ENCODE data around the gene MATCAP1.
A peak's percentile ranks its signal among the peaks of the same experiment; 100 is the strongest.

The MATCAP1 gene

DNA sequence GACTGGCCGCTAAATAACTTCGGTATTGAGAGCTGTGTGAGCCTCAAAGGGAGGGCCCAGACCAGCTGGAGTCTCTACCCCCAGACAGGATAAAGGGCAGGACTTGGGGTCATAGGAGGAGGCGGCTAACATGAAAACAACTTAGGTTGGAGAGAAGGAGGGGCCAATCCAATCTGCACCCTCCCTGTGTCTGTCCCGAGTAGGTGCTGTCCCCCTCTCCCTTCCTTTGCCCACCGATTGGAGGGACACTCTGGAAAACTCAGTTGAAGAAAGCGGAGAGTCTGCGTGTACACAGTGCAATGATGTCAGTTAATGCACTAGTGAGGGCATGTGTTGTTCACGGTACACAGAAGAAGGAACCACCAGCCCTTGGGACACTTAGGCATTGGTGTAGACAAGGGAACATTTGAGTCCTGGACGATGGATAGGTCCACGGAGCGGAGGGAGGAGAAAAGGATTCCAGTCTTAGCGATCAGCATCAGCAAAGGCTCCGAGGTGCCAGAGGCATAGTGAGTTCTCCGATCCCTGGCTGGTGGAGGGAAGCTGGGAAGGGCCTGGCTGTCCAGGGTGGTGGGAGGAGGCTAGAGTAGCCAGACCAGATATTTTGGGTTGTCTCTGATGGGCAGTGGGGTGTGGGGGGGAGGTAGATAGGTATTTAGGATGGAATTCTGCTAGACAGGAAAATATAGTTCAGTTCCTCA lies 12.7 kb downstream of the MATCAP1 start:
- no peak for DNase-seq

DNA sequence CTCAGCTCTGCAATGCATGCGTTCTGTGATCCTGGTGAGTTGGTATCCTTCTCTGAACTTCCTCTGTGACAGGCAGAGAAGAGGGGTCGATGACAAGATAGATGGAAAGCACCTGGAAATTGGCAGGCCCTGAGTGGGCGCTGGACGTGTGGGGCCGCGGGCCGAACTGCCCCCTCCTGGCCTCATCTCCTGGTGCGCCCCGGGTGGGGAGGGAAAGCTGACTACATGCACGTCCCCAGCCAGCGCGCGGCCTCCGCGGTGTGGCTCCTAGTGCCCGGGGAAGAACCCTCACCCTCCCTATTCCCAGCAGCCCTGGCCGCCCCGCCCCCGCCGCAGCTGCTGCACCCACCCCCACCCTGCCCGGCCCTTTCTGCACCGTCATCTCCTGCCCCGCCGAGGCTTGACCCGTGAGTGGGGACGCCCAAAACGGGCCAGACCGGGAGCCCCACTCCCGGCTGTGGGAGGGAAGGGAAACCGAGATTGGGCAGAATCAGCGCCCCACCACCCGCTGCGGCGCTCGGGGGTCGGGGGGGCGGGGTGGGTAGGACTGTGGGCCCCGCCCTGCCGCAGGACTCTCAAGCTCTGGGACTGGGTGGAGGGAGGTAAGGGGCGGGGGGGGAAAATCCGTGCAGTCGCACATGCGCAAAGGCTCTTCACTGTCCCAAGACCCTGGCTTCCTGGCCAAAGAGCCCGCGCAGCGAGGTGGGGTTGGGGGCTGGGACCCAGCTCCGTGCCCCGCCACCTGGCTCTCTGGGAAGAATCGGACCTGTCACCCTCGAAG lies 13.4 kb downstream of the MATCAP1 start, which contains the start of gene NOL3:
TSS of gene NOL3 (plus strand) at position 371 of the 781 bp plus-strand sequence.
- no peak for DNase-seq

DNA sequence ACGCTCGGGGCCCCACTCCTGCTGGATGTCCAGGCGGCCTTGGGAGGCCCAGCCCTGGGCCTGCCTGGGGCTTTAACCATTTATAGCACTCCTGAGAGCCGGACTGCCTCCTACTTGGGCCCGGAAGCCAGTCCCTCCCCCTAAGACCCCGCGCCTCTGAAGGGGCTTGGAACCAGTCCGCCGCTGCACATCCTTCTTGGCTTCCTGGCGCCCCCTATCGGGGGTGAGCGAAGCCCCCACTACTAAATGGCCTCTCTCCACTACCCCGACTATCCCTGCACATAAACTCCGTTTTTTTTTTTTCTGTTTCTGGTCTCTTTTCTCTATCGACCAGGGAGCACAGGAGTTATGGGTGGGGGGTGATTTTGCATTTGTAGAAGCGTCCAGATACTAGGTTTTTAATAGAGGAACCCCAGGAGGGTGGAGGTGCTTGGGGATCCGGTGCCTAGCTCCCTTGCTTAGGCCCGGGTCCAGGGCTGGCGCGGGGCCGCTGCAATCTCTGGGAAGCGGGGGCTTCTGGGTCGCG lies 14.1 kb downstream of the MATCAP1 start:
- no peak for DNase-seq

DNA sequence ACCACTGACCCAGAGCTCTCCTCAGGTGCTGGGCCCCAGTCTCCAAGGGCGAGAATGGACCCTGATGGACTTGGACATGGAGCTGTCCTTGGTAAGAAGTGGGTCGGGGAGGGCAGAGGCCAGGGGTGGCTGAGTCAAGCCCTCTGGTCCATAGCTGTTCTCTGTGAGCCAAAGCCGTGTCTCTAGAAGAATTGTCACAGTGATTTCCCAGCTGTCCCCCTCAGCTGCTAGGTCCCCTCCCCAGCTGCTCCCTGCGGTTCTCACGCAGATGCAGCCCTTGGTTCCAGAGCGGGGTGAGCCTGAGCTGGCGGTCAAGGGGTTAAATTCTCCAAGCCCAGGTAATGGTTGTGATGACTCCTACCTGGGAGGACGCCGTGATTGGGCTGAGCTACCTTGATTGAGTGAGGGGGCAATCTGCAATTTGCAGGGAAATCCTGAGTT lies 14.7 kb downstream of the MATCAP1 start:
- DNase-seq: no peak

DNA sequence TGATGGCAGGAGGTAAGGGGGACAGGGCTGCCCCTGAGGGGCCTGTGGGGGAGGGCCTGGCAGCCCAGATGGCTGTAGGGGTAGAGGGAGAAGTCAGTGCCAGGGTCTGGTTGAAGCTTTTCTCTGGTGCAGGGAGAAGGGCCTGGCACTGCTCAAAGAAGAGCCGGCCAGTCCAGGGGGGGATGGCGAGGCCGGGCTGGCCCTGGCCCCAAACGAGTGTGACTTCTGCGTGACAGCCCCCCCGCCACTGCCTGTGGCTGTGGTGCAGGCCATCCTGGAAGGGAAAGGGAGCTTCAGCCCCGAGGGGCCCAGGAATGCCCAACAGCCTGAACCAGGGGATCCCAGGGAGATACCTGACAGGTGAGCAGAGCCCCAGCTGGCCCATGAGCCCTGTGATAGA lies 16.2 kb downstream of the MATCAP1 start:
- DNase-seq: no peak

DNA sequence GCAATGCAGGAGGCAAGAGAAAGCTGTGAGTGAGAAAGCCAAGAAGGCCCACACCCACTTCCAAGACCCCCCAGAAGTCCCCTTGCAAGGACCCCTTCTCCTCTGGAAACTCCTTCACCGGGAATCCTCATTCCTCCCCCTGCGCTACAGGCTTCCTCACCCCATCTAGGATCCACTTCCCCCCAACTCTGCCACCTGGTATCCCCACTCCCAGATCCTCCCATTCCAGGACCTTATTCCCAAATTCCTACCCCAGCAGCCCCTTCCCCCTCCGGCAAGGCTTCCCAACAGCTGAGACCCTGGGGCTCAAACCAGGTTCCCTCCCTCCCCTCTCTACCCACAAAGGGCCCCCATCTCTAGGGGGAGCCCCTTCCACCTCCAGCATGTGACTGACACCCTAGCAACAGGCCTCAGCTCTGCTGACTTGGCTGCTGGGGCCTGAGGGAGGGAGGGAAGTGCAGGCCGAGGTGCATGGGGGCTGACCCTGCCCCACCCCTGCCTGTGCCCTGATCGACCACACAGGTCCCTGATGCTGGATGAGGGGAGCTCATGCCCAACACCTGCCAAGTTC lies 17.1 kb downstream of the MATCAP1 start:
- no peak for DNase-seq

DNA sequence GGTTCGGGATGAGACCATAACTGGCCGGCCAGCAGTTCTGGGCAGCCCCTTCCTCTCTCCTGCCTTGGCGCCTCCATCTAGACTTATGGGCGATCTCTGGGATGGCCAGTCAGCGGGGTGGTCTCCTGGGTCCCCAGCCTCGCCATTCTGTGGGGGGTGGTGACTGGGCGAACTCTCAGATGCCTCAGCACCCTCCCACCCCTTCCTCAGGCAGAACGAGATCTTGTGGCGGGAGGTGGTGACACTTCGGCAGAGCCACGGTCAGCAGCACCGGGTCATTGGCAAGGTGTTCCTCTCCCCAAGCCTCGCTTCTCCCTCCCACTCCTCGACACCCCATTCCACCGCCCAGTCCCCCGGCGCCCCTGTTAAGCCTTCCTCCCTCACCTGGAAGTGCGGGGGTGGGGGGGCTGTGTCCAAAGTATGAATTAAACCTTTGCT lies 17.6 kb downstream of the MATCAP1 start:
- no peak for DNase-seq

DNA sequence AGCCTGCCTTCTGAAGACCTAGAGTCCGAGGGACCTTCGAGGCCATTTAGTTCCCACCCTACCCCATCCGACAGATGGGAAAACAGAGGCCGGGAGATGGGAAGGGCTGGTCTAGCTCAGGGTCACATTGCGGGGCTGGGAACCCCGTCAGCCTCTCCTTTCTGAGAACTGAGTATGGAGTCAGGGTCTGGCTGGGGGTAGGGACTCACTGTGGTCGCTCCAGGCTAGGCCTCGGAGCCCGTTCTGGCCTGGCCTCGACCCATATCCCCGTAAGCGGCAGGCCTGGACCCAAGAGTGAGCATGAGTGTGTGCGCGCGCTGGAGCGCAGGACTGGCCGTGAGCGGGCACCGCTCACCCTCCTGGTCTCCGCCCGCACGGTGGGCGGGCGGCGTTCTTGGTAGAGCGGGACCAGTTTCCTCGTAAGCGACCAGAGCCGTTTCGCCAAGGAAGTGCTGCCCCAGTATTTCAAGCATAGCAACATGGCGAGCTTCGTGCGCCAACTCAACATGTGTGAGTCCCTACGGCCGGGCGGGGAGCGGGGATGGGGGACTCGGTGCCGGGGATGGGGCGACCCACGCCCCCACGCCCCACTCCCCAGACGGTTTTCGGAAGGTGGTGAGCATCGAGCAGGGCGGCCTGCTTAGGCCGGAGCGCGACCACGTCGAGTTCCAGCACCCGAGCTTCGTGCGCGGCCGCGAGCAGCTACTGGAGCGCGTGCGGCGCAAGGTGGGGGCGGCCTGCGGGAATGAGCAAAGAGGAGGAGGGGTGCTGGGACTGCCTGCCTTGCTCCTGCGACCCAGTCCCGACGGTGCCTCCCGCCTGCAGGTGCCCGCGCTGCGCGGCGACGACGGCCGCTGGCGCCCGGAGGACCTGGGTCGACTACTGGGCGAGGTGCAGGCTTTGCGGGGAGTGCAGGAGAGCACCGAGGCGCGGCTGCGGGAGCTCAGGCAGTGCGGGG lies 18.4 kb downstream of the MATCAP1 start:
- DNase-seq: no peak

DNA sequence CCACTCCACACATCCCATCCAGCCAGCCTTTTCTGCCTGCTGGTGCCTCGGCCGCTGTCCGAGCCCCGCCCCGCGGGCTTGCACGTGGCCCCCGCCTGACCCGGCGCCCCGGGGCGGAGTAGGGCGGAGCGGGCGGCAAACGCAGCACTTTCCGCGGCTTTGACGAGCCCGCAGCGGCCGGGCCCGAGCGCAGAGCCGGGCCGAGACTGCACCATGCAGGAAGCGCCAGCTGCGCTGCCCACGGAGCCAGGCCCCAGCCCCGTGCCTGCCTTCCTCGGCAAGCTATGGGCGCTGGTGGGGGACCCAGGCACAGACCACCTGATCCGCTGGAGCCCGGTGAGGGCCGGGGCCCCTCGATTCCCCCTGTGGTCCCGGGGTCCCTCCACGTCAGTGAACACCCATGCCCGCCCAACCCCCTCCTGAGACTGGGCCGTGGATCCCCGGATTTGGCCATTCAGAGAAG lies 19.1 kb downstream of the MATCAP1 start, which contains the start of gene HSF4:
TSS of gene HSF4 (plus strand) at position 147 of the 463 bp plus-strand sequence. CDS start at position 214, 67 bp downstream.
- DNase-seq: no peak

DNA sequence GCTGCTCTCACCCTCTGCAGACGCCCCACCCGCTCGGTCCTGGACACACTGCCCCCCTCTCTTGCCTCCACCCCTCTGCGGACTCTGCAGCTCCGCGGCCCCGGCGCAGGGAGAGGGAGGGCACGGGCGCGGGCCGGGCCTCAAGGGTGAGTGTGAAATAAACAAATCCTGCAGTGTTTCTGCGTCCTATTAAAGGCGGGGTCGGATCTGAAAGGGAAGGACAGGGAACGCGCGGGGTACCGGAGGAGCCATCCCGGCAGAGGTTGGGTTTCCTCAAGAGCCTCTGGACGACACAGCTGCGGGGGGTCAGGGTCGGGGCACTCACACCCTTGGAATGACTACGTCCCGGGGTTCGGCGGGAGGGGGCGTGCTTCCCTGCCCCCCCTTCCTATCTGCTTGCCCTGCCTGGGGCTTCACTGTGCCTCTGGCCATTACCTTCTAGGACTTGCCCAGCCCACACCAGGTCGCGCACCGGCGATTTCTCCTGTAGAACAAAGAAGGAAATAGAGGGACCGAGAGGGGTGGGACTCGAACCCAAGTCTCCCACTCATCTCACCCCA lies 19.7 kb downstream of the MATCAP1 start:
- peak; percentile 59 for DNase-seq

DNA sequence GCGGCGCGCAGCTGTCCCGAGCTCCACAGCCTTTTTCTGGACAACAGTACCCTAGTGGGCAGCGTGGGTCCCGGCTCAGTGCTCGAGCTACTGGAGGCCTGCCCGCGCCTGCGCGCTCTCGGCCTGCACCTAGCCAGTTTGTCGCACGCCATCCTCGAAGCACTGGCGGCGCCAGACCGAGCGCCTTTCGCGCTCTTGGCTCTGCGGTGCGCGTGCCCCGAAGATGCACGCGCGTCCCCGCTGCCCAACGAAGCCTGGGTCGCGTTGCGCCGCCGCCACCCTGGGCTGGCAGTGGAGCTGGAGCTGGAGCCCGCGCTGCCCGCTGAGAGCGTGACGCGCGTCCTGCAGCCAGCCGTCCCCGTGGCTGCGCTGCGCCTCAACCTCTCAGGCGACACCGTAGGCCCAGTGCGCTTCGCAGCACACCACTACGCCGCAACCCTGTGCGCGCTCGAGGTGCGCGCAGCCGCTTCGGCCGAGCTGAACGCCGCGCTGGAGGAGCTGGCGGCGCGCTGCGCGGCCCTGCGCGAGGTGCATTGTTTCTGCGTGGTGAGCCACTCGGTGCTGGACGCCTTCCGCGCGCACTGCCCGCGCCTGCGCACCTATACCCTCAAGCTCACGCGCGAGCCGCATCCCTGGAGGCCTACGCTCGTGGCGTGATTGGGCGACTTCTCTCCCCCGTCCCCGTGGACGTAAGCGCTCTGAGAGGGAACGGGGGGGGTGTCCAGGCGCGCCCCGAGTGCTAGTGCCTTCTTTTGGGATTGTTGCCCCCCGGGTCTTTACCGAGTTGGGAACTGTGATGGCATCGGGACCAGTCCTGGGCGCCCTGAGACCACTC lies 20.4 kb downstream of the MATCAP1 start:
- DNase-seq: peak; percentile 86

DNA sequence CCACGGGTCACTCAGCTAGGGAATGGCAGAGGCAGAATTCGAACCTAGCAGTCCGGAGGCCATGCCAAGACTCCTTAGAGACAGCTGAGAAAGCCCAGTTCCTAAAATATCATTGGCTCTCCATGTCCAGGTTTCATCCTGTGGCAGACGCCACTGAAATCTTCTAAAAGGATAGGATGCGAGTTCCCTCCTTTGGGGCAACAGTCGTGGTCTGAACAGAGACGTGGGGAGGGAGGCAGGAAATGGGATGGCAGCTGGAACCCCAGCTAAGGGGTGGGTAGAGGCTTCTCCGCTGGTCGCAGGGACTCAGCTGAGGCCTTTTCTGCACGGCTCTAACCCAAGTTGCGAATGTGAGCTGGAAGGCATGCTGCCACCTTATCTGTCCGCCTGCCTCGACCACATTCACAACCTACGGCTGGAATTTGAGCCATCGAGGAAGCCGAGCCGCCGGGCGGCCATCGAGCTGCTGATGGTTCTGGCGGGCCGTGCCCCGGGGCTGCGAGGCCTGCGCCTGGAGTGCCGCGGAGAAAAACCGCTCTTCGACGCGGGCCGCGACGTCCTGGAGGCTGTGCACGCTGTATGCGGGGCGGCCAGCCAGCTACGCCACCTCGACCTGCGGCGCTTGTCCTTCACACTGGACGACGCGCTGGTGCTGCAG lies 21.1 kb downstream of the MATCAP1 start:
- DNase-seq: no peak

DNA sequence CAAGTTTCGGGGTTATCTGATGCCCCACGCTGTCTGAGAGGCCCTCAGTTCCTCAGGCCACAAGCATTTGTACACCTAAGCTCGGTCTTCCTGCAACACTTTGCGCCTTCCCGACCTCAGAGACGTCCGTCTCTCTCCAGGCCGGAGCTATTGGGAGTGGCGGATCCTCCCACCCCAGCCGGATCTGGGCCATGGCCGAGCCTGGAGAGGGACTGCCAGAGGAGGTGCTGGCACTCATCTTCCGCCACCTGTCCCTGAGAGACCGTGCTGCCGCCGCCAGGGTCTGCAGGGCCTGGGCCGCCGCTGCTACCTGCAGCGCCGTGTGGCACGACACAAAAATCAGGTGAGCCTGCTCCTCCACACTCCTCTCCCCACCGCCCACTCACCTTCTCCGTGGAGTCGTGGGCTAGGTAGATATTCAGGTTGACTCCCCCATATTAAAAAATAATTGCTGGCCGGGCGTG lies 22.1 kb downstream of the MATCAP1 start:
- DNase-seq: no peak

DNA sequence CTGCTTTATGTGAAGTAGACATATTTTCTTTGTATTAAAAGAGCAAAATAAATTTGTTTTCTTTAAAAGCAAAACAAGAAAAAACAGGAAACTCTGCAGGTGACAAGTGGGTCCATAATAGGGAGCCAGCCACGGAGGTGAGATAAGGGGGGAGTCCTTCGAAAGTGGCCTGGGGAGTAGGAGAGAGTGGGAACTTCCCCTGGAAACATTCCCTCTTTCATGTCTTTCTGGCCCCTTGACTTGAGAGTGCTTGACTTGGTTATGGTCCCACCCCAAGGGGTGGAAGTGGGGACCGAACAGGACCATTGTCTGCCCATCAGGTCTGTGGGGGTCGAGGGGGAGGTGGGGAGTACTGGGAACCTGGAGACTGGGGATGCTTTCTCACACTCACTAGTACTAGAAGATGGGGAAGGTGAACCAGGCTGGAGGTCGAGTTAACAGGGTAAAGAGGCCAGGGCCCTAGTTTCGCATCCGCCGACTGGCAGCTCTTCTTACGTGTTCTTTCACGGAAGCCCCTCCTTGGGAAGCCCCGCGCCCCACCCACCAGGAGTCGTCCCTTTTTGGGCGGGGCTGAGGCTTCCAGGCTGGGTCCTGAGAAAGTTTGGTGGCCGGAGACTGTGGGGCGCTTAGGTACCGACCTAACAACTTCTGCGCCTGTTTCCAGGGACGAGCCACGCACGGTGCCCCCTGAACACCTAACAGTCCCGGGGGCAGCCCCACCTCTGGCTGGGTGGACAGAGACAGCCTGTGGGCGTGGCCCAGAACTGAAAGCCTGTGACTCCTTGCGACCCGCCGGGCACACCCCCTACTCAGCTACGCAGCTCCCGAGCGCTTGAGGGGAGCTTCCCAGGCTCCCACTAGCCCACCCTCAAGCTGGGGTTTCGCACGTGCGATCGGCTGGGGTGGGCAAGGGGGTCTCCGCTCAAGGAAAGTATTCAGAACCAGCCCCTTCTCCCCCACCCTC lies 24.8 kb downstream of the MATCAP1 start:
- no peak for DNase-seq

DNA sequence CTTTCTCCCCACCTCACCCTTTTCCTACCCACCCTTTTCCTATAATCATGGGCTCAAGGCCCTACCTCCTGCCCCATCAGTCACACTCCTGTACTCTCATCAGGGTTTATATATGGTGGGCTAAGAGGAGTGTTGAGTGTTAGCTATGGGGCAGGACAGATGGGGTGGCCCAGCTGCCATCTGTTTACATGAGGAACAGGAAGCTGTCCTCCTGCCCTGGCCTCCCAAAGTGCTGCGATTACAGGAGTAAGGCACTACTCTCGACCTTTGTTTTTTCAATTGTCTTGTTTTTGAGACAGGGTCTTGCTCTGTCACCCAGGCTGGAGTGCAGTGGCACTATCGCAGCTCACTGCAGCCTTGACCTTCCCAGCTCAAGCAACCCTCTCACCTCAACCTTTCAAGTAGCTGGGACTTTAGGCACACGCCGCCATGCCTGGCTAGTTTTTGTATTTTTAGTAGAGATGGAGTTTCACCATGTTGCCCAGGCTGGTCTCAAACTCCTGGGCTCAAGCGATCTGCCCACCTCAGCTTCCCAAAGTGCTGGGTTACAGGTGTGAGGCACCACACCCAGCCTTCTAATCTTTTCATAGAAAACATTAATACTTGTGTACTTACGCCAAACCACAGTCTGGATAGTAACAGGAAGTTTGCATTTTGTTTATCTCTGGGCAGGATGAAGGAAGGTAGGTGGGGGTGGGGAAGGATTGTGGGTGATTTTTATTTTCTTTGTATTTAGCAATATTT lies 25.7 kb downstream of the MATCAP1 start:
- DNase-seq: no peak

DNA sequence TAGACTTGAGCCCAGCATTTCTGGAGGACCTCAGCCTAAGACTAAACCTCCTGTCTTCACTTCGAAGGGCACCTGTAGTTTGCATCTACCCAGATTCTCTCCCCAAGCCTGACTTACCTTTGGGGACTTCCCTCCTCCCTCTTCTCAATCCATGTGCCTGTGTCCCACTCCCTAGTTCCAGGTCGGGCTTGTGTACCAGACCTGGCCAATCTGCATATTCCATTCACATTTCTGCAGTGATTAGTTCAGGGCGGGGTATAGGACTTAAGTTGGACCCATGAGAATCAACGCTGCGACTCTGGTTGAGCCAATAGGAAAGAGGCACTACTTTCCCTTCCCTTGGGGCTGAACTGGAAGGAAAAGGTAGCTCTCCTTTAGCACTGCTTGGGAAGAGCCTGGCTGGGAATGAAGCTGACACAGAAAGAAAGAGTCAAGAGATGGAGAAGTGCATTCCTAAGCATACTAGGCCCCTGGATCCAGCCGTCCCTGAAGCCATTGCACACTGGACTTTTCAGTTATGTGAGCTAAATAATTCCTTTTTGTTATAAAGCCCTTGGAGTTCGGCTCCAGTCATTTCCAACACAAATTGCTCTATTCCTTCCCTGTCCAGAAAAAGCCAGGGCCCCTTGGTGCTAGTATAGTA lies 26.5 kb downstream of the MATCAP1 start:
- DNase-seq: no peak

DNA sequence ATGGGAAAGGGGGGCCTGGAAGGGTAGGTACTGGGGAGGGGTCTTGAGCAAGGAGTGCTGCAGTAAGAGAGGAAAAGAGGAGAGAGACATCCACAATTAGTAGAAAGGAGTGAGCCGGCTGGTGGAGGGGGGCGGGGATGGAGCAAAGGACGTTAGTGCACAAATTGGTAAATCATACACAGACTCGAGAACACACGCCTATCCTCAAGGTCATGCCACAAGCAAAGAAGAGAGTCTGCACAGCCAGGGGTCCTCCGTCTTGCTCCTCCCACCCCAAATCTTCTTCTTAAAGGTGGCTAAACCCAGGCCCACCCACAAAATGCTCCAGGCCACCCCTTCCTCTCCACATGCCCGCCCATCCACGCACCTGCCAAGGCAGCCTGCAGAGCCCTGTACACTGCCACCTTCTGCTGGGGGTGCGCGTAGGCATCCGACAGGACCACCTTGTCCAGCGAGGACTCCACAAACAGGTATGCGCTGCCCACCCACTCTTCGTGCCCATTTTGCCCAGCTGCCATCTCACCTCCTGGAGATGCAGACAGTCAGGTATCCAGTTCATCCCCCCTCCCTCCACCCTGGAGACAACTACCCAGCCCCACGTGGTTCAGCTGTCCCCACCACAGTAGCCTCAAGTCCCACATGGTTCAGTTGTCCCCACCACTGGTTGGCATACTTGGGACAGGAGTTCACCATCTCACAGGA lies 27.5 kb downstream of the MATCAP1 start:
- no peak for DNase-seq

All from NCI-H1092 treated with DMSO at 0.1 percent for 48 hours (cell line).